ENCODE data around the gene KCNH4.
A peak's percentile ranks its signal among the peaks of the same experiment; 100 is the strongest.

The KCNH4 gene

DNA sequence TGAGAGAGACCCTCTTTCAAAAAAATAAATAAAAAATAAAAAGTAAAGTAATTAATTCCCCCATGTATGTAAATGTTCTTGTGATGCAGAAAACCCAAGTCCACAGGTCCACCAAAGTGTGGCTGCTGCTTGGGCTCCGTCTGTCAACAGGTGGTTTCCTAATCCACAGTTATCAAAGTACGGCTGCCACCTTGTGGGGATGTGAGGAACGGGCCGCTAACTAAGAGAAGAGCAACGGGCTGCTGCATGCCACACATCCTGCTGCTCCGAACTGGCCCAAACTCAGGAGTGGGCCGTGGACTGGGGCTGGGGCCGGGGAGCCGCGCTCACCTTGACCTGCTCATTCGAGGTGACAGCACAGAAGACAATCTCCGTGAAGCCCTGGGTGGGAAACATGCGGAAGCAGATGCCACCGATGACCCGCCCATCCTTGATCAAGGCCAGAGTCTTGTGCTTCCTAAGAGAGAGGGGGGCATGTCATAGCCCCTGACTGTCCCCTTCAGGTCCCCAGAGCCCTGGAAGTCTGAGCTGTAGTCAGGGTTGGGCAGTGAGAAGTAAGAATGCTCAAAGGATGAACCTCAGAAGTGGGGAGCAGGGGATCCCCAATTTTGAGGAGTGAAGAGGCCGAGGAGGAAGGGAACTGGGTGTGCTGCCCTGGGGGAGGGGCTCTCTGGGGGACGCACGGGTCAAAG, 64.1 kb downstream of the KCNH4 start:
- peak; percentile 87 to 88 for DNase-seq

DNA sequence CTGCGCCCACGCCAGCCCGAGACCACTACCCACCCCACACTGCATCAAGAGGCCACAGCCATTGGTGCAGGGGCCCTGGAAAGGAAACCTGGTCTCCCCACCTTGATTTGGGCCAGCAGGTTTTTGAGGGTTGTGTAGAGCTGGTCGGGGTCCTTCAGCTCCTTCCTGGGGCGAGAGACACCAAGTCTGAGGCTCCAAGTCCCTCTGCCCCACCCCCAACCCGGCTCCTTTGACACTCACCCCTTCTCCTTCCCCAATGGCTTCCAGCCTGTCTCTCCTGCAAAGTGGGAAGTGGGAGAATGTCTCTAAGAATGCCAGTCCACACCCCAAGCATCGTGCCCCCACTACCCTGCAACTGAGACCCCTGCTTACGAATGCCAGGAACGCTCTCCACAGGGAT, 66.8 kb downstream of the KCNH4 start:
- DNase-seq = no peak

DNA sequence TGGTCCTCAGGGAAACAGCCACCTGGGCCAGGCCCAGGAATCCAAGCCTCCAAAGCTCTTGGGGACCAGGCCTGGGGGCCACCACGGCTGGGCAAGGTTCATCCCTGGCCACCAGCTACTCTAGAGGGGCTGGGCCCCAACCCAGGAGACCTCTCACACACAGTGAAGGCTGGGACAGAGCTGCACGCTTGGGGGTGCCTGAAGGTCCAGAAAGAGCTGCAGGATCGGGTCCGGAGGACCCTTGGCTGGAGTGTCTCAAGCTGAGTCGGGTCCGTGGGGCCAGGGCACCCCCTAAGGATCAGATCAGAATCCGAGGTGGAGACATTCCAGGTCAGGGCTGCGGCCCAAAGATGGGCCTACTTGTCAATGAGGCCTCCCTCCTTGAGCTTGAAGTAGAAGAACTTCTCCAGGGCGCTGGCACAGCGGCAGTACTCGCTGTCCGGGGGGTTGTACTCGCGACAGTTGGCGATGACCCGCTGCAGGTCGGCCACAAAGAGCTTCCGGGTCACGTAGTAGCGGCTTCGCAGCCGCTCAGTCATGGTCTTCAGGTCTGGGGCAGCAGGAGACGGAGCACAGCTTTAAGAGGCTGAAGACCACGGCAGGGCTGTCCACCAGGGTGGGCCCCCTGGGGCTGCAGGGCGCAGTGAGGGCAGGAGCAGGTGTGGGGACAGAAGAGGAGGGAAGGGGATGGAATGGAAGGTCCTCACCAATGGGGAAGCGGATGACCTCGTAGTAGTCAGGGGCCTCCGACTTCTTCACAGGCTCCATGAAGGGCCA, 67.5 kb downstream of the KCNH4 start:
- DNase-seq = no peak

DNA sequence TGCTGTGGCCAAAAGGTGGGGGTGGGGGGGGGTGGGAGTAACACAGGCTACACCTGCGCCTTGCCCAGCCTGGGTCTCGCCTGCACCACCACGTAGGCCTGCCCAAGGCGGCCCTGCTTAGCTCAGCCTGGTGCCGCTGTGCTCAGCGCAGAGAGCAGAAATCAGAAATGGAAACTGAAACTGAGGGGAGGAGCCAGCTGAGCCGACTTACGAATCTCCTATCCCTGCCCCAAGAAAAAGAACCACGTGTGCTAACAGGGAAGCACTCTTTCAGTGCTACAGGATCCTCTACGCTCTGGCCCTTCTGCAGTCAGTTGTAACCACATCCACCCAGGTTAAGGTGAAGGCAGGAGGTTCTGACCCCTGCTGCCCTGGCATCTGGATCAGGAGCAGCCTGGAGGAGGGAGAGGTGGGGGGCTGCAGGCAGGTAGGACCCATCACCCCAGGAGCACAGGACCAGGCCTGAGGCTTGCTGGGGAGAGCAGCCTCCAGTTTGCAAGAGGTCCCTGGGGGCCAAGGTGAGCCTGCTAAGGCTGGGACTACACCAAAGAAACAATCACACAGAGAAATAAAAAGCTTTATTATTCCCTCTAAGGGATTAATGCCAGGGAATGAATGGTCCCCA, 68.3 kb downstream of the KCNH4 start, which contains the start of gene DHX58:
TSS of gene DHX58 (minus strand) at position 163 of the 625 bp plus-strand sequence. CDS start 822 bp downstream, outside the sequence.
- DNase-seq = peak; percentile 77 to 83

DNA sequence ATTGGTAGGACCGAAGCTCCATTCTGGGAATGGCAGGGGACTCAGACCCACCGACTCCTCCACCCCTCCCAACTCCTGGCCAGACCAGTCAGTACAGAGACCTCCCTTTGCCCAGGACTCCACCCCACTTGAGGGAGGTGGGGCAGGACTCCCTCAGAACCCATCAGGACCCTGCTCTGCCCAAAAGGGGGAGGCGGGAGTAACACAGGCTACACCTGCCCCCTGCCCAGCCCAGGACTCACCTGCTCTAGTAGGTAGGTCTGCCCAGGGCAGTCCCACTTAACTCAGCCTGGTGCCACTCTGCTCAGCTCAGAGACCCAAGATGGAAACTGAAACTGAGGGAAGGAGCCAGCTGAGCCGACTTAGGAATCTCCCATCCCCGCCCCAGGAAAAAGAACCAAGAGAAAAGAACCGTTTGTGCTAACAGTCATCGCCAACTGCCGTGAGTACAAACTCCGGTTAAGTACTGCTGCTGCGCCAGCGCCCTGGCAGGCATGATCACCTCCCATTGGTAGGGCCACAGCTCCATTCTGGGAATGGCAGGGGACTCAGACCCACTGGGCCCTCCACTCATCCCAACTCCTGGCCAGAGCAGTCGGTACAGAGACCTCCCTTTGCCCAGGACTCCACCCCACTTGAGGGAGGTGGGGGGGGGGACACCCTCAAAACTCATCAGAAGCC, 68.9 kb downstream of the KCNH4 start:
- peak in 1 of 2 experiments; percentile 46 for DNase-seq

GRCh38 chr17:42111265-42111636, 69.7 kb downstream of the KCNH4 start:
- DNase-seq = no peak

- DNase-seq = no peak
Measured at GRCh38 chr17:42110301-42111264, 70.4 kb downstream of the KCNH4 start.

- no peak for DNase-seq
Measured at GRCh38 chr17:42109086-42109485, 71.9 kb downstream of the KCNH4 start.

- DNase-seq = peak; percentile 99
Measured at GRCh38 chr17:42107597-42108576, 73.1 kb downstream of the KCNH4 start.

- no peak for DNase-seq
Measured at GRCh38 chr17:42107124-42107523, 73.8 kb downstream of the KCNH4 start.

All from activated T-cell treated with anti-CD3 and anti-CD28 coated beads, Interleukin-2, amount 50 U/mL, for 48 hours (primary cell).